NCI-H2081 treated with DMSO at 0.1 percent for 48 hours (cell line): ENCODE data around the gene SH3BP5.
"Not testable (repeated sequence)": the region's sequence is repeated elsewhere in the genome, so short reads cannot be mapped to it uniquely, and the experiment has no call there.

Source experiments
- DNase-seq: peaks from one replicate; lab custom pipeline; 2025; lab: John Stamatoyannopoulos, UW

The SH3BP5 gene

DNA sequence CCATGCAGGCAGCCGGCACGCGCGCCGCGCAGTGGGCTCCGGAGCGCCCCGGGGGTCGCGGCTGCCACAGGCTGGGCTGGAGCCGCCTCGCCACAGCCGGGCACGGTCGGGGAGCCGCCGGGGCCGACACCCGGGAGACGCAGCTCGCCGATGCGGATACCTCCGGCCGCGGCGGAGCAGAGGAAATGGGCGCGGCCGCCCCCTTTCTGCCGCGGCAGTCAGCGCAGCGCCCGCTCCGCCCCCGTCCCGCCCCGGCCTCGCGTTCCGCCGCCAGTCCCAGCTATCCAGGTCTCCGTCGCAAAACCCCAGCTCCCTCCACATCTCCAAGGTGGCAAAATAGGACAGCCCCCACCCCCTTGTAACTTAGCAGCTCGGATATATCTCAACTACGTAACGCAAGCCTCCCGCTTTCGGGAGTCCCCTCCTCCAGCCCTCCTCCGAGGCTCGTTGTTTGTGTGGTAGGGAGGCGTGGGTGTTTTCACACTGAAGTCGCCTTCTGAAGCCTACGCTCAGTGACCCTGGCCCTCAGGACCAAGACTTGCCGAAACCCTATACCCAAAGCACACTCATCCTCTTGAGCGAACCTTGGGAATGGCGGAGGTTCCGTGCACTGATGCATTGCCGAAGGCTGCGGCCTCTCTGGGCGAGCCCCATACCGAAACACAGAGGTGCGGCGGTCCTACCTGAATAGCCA is at the start of gene SH3BP5:
TSS of gene SH3BP5 (minus strand) at position 182 of the 694 bp plus-strand sequence. CDS start at position 4, 178 bp downstream.
- DNase-seq, result no peak

DNA sequence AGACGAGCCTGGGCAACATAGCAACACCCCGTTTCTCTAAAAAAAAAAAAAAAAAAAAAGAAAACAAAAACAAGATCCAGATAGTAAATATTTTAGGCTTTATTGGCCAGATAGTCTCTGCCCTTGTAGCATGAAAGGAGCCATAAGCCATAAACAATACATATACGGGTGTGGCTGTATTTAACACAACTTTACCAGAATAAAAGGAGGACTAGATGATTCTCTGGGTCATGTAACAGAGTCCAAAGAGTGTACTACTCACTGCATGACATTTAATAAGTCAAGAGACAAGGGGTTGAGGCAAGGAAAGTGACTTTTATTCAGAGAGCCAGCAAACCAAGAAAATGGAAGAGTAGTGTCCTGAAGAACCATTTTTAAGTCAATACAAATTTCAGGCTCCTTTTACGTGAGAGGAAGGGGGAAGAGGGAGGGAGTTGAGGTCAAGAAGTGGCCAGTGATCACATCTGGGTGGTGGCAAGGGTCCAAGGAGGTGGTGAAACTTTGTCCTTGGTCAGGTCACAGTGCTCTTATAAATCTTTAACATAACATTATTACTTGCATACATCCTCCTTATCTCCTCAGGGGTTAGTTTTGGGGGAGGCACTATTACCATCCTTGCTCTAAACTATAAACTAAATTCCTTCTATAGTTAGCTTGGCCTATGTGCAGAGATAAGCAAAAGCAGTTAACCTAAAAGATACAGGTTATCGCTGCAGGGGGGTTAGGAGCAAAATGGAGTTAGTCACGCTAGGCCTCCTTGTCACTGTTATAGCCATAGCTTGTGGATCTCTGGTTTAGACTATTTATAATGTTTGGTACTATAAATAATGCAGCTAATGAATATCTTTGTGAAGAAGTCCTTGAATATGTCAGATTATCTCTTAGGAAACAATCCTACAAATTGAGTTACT is 48.8 kb upstream of the SH3BP5 start:
- no peak for DNase-seq

GRCh38 chr3:15377961-15378791 is 45.8 kb upstream of the SH3BP5 start:
- DNase-seq, result peak; percentile 66

GRCh38 chr3:15375461-15376000 is 43.1 kb upstream of the SH3BP5 start:
- DNase-seq, result no peak

- DNase-seq, result no peak
Measured at GRCh38 chr3:15372918-15373317, 40.5 kb upstream of the SH3BP5 start.

DNA sequence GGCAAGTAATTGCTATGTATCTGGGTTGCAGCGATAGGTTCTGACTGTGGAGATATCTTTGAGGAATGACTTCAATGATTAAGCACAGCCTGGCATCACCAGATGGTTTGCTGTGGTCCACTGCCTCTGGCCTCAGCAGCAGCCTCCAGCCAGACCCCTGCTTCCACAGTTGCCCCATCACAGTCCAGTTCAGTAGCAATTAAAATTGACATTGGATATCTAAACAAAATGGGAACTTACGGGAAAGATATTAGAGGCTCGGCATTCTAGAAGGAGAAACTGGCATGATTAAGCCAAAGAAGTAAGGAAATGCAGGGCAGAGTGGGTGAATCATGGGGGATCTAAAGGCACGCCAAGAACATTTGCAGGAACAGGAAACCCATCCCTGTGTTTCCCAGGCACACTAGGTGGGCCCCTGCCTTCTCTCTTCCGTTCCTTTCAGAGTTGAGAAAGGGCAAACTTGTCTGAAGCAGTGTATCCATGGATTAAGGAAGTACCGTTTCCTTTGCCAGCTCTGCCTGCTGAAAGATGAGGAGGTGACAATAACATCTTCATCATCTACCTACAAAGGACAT is 36.3 kb upstream of the SH3BP5 start:
- DNase-seq, result no peak

GRCh38 chr3:15367059-15367458 is 34.7 kb upstream of the SH3BP5 start:
- DNase-seq, result no peak

- DNase-seq, result not testable (repeated sequence)
Measured at GRCh38 chr3:15364078-15364477, 31.7 kb upstream of the SH3BP5 start.

DNA sequence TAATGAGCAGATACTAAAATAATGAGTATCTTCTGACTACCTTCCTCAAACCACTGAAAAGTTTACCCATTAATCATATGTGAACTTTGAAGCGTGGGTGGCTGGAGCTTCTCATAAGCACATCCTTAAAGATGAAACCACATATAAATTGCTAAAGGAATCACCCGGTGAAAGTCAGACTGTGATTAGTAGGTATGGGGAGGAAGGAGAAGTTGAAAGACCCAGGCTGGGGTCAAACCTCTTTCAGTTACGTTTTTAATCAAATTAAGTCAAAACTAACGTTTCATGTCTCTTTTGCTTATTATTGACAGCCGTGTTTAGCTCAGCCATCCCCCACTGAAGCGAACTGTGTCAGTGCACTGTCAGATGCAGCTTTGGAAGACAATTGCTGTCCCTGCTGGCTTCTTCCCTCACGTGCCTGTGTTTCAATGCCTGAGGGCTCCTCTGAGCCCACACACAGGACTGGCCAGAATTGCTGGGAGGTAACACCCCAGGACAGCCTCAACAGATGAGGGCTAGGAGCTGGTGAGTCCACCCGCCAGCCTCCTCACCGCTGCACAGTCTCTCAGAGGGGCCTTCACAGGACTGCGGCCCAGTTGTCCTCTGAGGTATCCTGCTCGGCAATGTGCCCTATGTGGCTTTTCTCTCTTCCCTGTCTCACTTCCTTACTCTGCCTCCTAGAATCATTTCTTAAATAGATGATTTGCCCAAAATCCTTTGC is 29.3 kb upstream of the SH3BP5 start:
- no peak for DNase-seq

DNA sequence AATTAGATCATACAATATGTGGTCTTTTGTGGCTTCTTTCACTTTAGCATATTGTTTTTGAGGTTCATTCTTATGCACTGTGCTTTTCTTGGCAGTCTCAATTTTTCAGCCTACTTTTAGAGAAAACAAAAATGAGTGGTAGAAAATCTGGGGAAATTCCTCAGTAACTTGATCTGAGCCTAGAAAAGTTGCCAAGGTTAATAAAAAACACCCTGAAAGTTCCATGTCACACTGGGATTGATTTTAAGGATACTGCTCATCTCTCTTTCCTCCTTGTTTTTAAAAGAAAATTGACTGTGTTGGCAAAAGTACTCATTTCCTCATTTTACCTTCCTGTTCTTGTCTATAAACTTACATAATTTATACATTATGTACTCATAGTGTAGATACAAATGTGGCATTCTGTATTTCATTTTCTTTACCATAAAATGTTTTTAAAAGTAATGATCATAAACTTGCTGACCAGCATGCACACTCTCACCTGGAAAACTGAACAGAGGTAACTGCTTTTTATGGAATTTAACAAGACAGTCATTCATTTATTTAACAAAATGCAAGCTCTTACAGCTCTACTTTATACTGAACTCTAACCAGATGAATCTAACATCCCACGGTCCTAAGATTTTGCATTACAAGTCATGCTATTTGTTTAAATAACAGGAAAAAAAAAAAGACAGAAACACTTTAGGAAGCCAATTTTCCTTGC is 28.6 kb upstream of the SH3BP5 start:
- DNase-seq, result no peak

DNA sequence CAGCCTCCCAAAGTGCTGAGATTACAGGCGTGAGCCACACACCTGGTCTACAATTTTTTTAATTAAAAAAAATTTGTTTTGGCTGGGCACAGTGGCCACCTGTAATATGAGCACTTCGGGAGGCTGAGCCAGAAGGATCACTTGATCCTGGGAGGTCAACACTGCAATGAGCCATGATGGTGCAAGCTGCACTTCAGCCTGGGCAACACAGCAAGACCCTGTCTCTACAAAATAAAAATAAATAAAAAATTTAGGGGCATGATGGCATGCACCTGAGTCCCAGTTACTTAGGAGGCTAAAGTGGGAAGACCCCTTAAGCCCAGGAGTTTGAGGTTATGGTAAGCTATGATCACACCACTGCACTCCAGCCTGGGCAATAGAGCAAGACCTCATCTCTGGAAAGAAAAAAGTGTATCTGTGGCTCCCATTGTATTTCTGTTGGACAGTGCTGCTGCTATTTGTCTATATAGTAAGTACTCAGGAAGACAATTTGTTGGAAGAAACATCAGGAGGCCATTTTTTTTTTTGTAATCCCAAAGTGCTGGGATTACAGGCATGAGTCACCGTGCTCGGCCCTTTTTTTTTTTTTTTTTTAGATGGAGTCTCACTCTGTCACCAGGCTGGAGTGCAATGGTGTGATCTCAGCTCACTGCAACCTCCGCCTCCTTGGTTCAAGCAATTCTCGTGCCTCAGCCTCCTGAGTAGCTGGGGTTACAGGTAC is 27.5 kb upstream of the SH3BP5 start:
- DNase-seq, result no peak

DNA sequence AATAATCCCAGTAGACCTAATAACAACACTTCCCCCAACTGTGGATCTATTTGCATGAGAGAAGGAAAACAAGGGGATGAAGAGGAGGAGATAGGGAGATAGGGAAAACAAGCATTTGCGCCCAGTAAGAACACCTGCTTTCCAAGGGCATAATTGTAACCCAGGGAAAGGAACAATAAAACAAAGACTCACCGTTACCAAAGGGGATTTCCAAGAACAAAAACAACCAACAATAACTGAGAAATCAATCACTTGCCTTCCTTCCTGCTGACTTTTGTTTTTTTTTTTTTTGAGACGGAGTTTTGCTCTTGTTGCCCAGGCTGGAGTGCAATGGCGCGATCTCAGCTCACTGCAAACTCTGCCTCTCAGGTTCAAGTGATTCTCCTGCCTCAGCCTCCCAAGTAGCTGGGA is 24.3 kb upstream of the SH3BP5 start:
- not testable (repeated sequence) for DNase-seq

GRCh38 chr3:15356176-15356575 is 23.8 kb upstream of the SH3BP5 start:
- no peak for DNase-seq

GRCh38 chr3:15355086-15355485 is 22.7 kb upstream of the SH3BP5 start:
- no peak for DNase-seq

GRCh38 chr3:15354485-15354884 is 22.1 kb upstream of the SH3BP5 start:
- DNase-seq, result no peak

- no peak for DNase-seq
Measured at GRCh38 chr3:15350141-15350540, 17.8 kb upstream of the SH3BP5 start.

GRCh38 chr3:15349438-15349837 is 17.1 kb upstream of the SH3BP5 start:
- not testable (repeated sequence) for DNase-seq

GRCh38 chr3:15348246-15348645 is 15.9 kb upstream of the SH3BP5 start:
- no peak for DNase-seq

GRCh38 chr3:15347737-15348110 is 15.3 kb upstream of the SH3BP5 start:
- DNase-seq, result no peak
